Measurements from ENCODE around the gene LIN7C.

- TF ChIP-seq FOSL1 (IDR thresholded peaks at IDR 0.05; ENCODE audit: insufficient read depth, low read depth, low read length): no peak
- TF ChIP-seq, protein P1, sequence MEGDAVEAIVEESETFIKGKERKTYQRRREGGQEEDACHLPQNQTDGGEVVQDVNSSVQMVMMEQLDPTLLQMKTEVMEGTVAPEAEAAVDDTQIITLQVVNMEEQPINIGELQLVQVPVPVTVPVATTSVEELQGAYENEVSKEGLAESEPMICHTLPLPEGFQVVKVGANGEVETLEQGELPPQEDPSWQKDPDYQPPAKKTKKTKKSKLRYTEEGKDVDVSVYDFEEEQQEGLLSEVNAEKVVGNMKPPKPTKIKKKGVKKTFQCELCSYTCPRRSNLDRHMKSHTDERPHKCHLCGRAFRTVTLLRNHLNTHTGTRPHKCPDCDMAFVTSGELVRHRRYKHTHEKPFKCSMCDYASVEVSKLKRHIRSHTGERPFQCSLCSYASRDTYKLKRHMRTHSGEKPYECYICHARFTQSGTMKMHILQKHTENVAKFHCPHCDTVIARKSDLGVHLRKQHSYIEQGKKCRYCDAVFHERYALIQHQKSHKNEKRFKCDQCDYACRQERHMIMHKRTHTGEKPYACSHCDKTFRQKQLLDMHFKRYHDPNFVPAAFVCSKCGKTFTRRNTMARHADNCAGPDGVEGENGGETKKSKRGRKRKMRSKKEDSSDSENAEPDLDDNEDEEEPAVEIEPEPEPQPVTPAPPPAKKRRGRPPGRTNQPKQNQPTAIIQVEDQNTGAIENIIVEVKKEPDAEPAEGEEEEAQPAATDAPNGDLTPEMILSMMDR (IDR thresholded peaks at IDR 0.05; ENCODE audit: control extremely low read depth in 1 of 3, insufficient read depth in 1 of 3, low read depth in 1 of 3, low read length in 3 of 3): no peak
- no peak for TF ChIP-seq CHD1 (IDR thresholded peaks at IDR 0.05; ENCODE audit: low read depth, low read length)
- no peak for TF ChIP-seq MAX (IDR thresholded peaks at IDR 0.05)
Measured at GRCh38 chr11:27551127-27551526, 44.6 kb upstream of the LIN7C start.
